ENCODE data around the gene TBC1D17.

TBC1D17 gene

DNA sequence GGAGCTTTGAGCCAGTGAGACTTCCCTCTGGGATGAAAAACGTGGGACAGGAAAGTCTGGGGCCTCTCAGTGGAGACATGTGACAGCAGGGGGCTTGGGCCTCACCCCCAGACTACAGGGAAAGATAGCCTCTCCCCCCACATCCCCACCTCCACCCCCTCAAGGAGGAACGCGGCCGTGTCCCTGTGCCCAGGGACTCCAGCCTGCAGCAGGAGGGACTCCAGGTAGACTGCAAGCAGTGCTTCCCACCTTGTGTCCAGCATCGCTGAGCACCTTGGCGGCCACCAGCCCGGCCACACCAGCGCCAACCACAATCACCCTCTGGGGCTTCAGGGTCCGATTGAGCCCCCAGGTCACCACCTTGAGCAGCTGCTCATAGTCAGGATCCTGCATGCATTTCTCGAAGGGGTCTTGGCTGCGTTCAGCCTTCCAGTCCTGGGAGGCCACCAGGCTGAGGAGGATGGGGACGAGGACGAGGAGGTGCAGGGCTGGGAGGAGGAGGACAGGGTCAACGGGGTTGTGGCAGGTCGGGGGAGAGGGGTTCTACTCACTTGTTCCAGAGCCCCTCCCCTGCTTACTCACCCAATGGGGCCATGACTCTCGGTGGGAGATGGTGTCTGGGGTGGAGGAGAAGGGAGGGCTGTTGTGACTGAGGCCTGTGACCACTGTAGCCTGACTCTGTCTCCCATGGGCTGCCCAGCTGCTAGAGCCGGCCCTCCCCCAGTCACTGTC is 18.2 kb downstream of the TBC1D17 start:
- no peak for DNase-seq

DNA sequence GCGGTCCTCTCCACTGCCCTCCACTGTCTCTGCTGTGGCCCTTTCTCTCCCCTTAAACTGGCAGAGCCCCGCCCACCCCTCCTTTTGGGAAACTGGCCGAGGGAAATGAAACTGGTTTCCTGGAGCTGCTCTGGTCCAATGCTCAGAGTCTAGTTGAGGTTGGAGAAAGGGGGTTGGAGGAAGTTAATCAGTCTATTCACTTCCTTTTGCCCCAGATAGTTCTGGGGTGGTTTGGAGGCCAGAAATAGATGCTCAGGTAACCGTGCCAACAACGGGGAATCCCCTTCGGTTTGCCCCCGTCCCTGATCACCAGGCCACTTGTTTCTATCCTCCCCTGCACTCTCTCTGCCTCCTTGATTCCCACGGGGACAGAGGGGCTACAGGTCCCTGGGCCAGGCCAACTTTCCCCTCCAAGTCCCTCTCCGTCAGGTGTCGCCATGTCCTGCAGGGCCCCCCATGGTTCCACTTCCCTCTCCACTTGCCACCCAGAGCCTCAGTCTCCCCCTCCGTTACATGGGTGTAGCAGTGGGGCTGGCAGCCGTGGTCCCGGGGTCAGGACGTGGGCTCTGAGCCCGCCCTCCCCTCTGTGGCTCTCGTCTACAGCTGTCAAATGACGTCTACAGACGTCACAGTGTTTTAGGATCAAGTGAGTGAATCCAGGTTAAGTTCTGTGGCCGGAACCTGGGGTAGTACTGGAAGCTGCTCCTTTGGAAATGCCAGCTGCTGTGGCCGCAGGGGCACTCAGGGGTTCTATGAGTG is 19.5 kb downstream of the TBC1D17 start, which contains the start of gene IL4I1:
IL4I1 (minus strand) TSS at position 25 of the 759 bp plus-strand sequence. CDS start 727 bp downstream, outside the sequence.
- DNase-seq: peak; percentile 83 to 87

DNA sequence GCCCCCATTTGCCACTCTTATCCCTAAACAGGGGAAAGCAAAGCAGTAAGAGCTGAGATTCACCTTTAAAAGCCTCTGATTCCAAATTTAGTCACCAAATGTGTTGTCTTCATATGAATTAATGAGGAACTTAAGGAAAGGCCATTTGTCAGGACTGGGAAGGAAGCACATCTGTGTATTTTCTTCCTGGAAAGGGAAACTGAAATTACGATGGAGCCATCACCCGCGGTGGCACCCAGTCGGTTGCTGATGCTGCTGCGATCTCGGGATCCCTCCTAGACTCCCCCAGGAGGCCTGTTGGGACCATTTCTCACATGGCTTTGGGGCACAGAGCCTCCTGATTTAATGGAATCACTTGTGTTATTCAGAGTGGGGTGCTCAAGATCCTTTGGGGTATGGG is 26.6 kb downstream of the TBC1D17 start:
- no peak for DNase-seq

DNA sequence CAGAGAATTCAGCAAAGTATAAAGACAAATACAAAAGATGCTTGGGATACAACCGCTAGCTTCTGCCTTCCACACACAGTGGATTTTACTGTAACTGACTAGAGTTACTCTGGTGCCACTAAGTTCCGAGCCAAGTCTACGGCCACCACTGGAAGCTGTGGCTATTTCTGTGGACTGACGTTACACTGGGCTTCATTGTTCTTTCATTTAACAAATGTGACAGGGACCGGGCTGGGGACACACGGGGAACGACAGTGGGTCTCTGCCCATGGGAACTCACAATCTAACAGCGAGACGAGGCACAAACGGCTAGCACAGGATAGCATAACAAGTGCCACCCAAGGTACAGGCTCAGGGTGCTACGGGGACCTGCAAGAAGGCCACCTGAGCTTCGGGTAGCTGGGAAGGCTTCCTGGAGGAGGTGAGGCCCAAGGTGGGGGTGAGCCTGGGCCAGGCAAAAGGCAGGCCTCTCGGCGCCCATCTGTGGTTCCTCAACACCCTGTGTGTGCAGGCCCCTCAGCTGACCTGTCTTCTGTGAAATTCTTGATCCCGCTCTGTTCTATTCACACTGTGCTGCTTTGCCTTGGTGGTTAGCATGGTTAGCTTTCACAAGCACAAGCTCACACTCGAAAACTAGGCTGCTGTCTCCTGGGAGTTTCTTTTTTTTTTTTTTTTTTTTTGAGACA is 29.5 kb downstream of the TBC1D17 start:
- no peak for DNase-seq

DNA sequence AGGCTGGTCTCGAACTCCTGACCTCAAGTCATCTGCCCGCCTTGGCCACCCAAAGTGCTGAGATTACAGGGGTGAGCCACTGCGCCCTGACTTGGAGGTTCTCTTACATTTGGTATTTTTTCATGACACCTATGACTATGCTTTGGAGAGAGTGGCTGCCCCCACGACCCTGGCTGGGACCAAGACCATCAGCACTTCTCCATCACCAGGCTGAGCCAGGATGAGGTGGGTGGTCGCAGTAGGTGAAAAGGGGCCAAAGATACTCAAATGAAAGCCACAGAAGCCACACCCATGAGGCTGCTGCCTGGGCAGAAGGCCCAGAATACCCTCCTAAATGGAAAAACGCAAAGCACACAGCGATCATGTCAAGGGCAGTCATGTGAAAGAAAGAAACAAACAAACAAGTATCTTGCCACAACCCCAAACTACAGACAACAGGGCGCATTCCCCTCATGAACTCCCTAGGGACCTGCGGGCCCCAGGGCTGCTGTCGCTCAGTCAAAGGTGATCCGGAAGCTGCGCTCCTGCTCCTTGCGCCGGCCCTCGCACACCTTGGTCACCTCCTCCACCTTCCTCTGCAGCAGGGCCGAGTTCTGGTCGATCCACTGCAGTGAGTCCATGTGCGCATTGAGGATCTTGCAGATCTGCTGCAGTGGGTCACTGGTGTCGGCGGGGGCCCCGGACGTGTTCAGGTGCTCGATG is 30.4 kb downstream of the TBC1D17 start:
- peak in 1 of 2 donors; percentile 33 for DNase-seq

DNA sequence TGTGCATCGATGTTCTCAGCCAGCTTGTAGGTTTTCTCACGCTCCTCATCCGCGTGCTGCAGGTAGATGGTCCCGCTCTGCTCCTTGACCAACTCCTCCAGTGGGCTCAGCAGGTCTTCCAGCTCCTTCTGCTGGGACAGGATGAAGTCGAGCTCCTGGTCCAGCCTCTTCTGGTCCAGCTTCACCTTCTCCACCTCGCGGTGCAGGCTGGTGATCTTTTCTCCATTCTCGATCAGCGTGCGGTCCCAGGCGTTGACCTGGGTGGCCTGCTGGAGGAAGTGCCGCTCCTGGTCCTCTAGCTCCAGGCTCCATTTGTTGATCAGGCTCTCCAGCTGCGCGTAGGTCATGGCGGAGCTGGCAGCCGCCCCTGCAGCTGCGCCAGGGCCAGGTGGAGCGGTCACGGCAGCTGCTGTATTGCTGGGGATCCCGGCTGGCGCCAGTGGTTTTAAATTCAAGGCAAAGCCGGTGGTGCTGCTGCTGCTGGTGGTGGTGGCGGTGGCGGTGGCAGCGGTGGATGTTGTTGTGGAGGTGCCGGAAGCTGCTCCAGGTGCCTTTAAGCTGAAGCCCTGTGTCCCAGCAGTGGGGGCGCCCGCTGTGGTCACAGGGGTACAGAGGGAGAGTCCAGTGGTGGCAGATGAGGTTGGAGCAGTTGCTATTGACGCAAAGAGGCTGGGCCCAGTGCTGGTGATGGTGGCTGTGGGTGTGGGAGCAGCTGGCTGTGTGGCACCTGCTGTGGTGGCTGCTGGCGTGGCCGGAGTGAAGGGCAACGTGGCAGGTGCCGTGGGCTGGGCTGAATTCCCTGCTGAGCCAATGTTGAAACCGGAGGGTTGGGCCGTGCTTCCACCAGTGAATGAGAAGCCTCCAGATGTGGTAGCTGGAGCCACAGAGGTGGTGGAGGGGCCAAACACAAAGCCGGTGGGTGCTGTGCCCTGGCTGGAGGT is 31.2 kb downstream of the TBC1D17 start:
- no peak for DNase-seq

DNA sequence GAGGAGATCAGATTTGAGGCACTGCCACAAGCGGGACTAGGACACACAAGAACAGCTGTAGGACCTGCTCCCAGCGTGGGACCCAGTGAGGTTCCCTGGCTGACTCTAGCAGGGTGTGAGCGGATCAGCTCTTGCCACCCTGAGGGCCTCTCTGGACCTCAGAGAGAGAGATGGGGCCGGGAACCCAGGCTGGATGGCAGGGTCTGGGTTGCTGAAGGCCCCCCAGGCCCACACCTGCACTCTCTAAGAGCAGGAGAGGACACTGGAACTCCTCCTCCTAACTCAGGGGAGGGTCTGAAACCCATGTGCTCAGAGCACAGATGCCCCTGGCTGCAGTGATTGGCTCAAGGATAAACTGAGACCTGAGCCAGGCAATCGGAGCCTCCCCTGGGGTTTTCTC is 32.7 kb downstream of the TBC1D17 start:
- DNase-seq: no peak

DNA sequence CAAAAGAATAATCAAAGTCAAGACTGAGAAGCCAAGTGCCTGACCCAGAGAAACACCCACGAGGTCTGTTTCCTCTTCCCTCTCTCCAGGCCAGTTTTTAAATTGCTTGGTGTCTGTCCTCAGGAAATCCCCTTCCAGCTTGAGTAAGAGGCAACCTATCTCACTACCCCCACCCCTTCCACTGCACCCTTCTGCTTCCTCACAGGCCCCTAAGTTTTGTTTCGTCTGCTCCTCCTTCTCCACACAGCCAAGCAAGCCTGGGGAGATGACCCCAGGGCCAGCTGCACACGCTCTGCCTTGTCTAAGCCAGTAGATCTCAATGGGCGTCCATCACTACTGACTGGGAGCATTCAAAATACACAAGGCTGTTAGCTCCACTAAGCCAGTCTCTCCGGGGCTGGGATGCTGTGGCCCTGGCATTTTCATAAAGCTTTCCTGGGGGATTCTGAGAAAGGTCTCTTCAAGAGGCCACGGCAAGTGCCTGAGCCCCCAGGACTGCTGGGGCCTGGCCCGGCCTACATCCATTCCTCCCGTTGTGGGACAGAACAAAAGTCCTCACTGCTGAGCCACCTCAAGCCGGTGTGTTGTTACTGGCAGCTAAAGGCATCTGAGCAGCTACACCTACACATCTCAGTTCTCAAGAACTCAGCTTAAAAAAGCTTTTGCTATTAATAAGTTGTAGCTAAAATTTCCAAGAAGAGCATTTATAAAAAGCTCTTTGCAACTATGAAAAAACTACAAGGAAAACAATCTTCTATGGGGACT is 34.1 kb downstream of the TBC1D17 start:
- peak; percentile 41 to 58 for DNase-seq

DNA sequence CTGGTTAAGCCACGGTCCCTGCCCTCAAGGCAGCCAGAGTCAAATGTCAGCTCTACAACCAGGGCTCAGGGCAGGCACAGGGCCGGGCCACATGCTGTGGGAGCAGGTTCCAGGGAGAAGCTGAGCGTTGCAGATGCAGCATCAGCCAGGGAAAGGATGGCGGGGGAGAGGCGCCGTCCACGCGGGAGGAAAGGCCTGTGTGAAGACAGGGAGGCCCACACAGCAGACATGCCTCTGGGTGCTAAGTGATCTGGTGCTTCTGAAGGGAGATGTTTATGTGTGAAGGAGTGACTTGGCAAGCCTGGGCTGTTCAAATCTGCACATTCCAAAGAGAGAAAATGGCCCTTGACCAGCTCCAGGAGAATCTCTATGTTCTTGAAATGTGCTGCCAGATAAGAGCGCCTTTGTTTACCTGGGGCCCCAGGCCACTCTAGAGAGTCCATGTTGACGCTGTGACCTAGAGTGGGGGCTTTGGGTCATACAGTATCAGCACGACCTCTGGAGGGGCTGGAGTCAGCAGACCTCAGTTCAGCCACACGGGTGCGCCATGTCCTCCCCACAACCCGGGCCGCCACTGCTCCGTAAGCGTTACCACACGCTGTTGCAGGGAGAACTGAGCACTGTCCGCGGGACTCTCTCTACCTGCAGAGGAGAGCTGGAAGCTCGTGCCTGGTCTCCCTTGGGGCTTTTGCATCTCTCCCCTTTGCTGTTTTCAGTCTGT is 35.6 kb downstream of the TBC1D17 start:
- no peak for DNase-seq

DNA sequence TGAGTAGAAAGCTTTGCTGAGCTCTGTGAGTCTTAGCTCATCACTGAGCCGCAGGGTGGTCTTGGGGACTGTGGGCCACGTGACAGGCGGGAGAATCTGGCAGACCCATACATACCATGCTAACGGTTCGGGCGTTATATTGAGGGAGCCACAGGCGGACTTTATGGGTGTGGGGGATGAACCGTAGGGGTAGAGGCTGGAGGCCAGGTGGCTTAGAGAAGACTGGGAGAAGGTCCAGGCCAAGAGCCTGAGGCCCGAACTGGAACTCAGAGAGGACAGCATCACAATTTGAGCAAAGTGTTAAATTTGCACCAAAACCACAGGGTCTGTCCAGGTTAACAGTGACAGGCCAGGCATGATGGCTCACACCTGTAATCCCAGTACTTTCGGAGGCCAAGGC is 36.2 kb downstream of the TBC1D17 start:
- no peak for DNase-seq

DNA sequence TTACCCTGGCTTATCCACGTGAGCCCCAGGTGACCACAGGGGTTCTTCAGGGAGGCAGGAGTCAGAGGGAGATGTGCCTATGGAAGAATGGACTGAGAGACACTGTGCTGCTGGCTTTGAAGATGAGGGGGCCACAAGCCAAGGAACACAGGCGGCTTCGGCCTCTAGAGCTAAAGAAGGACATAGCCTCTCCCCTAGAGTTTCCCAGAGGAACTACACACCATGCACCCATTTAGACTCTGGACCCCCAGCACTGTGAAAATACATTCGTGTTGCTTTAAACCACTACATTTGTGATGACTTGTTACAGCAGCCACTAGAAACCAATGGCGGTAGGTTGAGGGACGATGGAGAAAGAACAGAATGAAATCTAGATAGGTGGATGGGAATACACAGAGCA is 37.8 kb downstream of the TBC1D17 start:
- DNase-seq: no peak

DNA sequence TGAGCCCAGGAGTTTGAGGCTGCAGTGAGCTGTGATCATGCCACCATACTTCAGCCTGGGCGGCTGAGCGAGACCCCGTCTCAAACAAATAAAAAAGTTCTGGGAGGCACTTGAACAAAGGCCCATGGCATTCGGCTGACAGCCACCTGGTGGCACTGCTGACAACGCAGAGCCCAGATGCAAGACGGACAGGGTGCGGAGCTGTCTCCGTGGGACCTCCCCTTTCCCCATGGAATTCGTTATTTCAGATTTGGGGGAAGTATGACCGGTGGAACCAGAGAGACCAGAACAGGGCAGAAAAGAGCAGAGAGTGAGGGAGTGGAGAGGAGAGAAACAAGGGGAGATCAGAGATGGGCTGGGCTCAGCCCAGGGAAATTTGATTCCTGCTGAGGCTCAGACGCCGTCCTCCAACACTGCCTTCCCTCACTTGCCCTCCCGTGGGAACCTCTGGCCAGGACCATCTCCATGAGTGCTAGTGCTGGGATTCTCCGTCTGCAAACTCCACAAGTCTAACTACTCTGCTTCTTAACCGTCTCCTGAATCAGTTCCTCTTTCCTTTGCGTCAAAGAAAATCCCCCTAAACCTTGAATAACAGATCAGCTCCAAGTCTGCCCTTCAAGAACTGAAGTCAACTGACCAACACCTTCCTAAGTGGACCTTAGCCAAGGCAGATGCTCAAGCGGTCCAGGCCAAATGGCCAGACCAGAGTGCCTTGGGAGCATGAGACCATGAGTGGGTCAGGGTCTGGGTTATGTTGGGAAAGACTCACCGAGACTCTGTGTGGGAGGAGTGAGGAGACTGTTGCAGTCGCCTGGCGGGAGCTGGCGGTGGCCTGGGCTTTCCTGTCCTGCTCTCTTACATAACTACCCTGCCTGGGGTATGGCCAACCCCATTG is 39.6 kb downstream of the TBC1D17 start:
- DNase-seq: peak in 1 of 2 donors; percentile 16

DNA sequence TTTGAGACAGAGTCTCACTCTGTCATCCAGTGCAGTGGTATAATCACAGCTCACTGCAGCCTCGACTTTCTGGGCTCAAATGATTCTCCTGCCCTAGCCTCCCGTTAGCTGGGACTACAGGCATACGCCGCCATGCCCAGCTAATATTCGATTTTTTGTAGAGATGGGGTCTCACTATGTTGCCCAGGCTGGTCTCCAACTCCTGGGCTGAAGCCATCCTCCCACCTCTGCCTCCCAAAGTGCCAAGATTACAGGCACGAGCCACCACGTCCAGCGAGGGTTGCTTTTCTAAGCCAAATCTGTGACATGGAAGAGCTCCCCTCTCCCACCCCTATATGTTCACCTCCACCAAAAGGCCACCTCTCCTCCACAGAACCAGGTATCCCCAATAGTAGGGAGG is 40.6 kb downstream of the TBC1D17 start:
- no peak for DNase-seq

DNA sequence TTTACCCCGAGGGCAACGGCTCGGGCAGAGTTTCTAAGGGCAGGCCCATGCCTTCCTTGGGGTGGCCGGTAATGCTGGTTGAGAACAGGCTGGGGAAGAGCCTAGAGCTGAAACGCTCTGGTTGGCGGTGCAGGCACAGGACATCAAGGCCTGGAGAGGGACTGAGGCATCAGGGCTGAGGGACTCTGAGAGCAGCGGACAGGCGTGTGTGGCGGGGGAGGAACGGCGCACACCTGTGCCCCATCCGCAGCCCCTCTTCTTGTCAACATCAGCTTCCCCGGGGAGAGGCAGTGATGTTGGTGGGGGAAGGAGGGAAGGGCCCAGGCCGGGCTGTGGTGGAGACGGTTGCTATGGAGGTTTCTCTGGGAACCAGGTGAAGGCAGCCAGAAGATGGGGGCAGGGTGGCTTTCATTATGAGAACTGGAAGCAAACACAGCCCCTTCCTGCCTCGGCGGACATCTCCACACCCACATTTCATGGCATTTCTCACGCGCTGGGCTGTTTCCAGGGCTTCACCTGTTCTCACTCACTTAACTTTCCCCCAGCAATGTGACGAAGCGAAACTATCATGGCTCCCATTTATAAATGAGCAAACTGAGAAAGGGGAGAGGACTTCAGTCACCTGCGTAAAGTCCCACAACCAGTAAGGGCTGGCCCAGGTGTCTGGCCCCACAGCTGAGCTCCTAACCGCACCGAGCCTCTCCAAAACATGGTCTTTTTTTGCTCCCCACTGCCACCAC is 43.3 kb downstream of the TBC1D17 start:
- DNase-seq: no peak

DNA sequence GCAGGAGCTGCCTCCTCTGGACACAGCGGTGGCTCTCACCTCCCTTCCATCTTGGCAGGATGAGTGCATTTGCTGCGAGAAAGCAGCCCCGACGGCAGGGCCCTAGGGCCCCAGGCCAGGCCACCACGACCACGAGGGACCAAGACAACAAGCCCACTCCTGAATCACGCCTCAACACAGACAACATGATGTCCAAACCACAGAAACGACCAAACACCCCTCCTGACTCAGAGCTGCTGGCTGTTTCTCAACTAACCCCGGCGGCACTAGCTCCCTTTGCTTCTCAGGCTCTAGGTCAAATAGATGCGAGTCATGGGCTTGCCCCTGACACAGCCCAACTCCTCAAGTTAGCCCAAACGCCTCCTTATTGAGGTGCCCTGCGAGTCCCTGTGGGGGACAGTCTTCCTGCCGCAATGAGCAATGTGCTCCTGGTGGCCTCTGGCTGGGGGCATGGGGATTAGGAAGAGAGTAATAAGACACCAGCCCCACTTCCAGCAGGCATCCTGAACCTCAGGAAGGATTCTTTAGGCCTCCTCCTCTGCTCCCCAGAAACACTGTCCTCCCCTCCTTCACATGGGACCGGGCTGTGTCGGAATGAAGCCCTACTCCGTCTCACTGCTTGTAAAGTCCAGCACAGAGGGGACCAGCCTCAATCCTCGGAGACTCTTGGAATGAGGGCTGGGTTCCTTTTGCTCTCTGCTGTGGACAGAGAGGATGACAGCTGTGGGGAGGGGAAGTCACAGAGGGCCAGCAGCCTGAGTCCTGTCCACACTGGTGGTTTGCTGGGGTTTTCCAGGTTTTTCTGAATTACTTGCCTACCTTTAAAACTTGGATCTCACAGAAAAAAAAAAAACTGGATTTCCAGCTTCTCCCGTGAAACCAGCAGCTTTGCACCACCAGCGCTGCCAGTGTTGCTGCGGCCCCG is 44.6 kb downstream of the TBC1D17 start:
- DNase-seq: no peak

DNA sequence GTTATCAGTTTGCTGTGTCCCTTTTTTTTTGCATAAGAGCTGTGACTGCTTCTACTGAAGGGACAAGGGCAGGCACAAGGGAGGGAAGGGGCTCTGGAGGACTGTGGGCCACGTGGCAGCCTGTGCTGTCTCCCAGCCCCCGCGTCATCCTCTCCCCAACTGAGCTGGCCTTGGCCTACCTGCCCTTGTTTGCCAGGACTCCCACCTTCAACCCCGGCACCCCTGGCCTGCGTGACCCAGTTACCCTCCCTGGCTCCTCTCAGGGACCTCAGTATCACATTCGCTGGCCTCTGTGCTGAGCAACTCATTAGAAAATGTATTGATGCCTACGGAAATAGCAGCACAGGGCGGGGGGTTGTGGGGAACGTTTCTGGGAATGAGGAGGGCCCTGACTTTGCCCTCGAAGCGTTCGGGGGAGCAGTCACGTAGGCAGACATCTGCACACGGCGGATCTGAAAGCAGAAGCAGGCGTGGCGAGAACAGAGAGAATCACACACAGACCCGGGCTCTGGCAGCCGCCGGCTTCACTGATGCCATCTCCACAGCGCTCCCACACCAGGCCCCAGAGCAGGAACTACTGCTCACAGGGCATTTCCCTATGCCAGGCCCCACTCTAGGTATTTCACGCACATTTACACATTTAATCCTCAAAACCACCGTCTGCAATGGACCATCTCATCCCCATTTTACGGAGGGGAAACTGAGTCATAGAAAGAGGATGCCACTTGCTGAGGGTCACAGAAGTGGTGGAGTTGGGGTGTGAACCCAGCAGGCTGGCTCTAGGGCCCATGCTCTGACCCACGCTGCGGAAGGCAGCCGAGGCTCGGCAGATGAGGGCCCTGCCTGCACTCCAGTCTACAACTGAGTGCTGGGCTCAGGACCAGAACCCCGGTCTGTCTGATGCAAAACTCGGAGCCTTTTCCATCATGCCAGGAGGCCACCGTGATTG is 45.8 kb downstream of the TBC1D17 start:
- peak in 1 of 2 donors; percentile 18 for DNase-seq

Data from CD4-positive, alpha-beta T cell treated with Interleukin-1 beta for 1 hour (primary cell).